Measurements from ENCODE around the gene FBXO15.

- TF ChIP-seq CTCF (IDR thresholded peaks at IDR 0.05; ENCODE audit: low read depth, low read length) (no peak), EZH2phosphoT487 (IDR thresholded peaks at IDR 0.05; ENCODE audit: low read depth) (no peak)
Measured at GRCh38 chr18:74185860-74186259, 38.2 kb upstream of the FBXO15 start.
